Skin of body (tissue), 2 donors: Measurements from ENCODE around the gene NFATC2. TPM values are rescaled to one million over a fixed set of nuclear protein-coding genes. Genes with fewer than 3 reads are reported as not detected.

Experiments
- DNase-seq: peaks from one replicate; lab custom pipeline; 2025; lab: John Stamatoyannopoulos, UW
- total RNA-seq: library from RNA; depleted of rRNA; stranded (reverse); fragments of >200 nt; gene quantifications from one replicate; pipeline ENCODE4 v1.2.3, GENCODE V29; 2014

The NFATC2 gene
- total RNA-seq, 1 donor from 2014 or later, result 6.0 TPM

DNA sequence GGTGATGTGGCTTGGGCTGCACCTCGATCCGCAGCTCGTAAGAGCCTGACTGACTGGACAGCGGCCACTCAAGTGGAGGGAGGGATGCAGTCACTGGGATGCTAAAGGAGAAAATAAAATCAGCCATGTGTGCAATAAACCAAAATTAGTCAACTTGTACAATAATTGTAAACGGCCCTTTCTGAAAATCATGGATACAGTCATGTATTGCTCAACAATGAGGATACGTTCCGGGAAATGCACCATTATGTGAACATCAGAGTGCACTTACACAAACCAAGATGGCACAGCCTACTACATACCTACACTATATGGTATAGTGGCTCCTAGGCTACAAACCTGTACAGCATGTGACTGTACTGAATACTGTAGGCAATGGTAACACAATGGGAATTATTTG is 25.7 kb downstream of the NFATC2 start:
- no peak for DNase-seq

DNA sequence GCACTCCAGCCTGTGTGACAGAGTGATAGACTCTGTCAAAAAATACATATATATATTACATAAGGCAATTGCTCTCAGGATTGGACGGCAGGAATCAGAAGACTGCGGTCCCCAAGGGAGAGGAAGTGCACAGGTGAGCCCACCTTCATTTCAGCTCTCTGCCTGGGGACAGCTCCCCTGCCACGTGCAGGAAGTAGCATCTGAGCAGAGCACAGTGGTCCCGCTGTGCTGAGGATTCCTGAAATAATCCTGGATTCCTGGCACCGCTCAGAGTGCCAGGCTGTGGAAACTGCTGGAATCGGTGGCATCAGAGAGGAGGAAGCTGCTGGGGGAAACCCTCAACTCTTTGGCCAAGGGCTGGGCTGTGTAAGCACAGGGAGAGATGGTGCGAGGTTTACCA is 27.7 kb downstream of the NFATC2 start:
- DNase-seq, result no peak

DNA sequence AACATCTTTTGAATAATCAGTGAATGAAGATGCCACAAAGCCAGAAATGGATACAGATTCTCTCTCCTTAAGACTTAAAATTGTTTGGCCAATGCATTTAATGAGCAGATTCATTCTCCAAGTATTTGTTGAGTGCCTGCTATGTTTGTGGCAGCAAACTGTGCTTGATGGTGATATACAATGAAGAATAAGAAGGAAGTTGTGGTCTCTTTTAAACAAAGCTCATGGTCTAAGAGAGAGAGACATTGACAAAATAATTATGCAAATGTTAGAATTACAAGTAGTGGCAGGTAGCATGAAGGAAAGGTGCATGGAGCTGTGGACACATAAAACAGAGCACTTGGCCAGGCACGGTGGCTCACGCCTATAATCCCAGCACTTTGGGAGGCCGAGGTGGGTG is 28.3 kb downstream of the NFATC2 start:
- no peak for DNase-seq

- no peak for DNase-seq
Observed at GRCh38 chr20:51513545-51513944, 29.0 kb downstream of the NFATC2 start.

DNA sequence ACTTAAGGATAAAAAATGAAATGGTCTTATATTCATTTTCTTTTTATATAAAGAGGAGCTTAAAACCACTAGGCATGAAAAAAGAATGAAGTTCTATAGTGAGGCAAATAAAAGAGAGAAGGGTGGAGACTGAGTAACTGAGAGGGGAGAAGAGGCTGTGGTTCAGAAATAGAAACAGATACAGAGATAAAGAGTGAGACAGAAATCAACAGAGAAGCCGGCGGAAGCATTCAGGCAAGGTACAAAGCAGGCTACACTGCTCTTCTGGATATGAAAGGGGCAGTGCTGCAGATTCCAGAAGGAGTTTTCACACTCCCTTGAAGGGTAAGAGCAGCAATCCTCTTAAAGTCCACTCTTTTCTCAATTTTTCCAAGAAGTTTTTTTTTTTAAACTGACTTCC is 29.9 kb downstream of the NFATC2 start:
- DNase-seq, result no peak

DNA sequence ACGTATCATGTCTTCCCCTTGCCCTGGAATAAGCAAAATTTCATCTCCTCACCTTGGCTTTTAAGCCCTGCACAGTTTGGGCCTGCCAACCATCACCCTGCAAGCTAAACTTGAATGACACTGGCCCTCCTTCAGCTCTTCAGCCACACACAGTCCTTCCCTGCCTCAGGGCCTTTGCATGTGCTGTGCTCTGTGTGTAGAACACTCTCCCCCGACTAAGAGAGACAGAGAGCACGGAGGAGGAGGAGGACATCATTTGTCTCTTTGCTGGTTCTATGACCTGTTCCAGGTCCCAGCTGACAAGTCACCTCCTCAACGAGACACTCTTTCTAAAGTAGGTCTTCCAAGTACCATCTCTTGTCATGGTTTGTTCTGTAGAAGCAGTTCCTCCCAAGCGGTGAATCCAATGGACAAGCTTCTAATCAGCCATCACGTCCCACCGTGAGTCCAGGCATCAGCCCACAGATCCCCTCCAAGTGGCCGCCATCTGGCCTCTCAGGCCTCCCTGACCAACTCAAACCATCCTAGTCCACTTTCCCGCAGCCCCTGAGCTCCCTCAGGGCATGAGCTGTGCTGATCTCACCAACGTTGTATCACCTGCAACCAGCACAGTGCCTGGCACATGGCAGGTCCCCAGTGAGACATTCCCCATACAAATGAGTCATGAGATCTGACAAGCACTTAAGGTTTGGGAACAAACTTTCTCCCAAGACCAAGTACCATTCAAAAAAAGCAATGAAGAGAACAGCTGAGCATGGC is 30.5 kb downstream of the NFATC2 start:
- no peak for DNase-seq

- peak; percentile 28 for DNase-seq
Observed at GRCh38 chr20:51510936-51511605, 31.4 kb downstream of the NFATC2 start.

DNA sequence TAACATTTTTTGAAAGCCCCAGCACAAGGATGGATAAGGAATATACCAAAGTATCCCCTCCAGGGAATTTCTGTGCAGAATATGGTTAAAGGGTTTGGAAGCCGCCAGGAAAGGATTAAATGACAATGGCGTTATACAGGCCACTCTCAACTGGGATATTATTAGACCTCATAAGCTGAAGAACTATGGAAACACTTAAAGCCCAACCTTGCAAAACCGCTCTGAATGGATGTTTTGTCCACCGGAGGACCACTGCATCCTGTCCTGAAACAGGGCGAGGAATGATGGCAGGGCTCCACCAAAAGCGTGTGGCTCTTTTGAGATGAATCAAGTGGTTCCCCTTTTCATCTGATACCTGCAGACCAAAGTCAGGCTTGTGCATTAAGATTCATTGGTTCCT is 32.4 kb downstream of the NFATC2 start:
- DNase-seq, result no peak

- no peak for DNase-seq
Observed at GRCh38 chr20:51509208-51509607, 33.3 kb downstream of the NFATC2 start.

DNA sequence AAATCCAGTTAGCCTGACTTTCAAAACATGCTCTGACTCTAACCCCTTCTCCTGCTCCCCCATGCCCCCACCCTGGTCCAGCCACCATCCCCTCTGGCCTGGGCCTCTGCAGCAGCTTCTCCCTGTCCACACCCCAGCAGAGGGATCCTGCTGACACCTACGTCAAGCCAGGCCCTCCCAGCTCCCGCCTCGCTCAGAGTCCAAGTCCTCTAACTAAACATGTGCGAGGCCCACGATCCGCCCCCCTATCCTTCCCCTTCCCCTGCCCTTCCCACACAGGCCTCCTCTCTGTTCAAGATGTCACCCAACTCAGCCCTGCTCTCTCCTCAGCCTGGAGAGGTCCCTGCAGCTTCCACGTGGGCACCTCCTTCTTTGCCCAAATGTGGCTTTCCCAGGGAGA is 33.7 kb downstream of the NFATC2 start:
- DNase-seq, result no peak

DNA sequence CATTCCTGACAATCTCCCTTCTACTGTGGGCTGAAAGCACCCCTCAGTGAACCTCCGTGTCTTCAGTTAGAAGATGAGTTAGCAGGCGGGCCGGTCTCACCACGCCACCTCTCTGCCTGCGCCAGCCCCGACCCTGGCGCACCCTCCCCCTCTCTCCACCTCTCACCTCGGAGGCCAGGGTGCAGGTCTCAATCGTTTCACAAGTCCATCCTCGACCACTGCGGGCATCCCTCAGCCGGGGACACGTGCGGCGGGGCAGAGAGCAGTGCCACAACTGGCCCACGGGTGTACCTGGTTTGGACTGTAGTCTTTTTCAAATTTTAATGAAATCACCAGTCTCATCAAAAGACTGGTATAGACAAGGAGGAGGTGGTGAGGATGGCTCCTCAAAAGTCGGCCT is 34.4 kb downstream of the NFATC2 start:
- no peak for DNase-seq

- peak; percentile 42 for DNase-seq
Observed at GRCh38 chr20:51507216-51508036, 35.1 kb downstream of the NFATC2 start.

DNA sequence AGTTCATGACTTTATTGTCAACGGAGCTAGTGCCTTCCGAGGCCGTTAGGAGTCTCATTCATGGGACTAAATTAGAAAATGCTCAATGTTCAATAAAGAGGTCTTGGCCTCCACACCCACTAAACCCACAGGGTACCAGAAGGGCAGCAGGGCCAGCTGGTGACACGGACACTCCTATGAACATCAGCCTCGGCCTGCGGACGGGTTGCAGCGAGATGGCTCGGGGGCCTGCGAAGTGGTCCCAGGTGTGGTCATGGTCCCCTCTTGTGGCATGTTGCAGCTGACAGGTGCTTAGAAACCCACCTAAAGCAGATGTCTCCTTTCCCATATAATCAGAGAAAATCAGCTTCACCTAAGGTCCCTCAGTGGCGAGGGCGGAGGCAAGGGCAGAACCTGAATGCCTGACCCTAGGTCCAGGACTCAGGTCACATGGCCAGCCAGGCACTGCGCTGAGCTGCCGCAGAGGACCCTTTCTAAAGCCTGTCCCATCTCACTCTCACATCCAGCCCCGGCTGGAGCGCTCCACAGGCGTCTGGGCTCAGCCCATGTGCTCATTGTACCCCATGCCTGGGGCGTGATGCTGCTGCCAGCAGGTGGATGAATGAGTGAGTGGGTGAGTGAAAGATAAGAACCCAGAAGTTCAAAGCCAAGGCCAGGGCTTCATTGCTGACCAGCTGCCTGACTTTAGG is 35.8 kb downstream of the NFATC2 start:
- DNase-seq, result no peak

DNA sequence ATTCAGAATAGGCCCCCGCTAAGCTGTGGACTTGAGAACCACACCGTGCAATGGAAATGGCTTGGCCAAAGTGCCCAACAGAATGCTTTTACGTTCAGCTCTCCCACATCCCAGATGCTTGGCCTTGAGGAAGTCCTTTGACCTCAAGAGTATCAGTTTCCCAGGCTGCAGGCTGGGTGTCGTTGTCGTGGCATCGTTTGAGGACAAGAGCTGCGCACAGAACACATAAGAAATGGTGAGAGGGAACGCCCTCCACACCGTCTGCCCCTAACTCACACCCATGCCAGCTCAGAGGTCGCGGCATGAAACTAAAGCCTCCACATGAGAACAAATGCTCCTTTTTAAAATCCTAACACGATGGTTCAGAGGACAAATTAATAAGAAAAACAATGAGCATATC is 37.0 kb downstream of the NFATC2 start:
- DNase-seq, result no peak

GRCh38 chr20:51503376-51503775 is 39.1 kb downstream of the NFATC2 start:
- DNase-seq, result no peak

DNA sequence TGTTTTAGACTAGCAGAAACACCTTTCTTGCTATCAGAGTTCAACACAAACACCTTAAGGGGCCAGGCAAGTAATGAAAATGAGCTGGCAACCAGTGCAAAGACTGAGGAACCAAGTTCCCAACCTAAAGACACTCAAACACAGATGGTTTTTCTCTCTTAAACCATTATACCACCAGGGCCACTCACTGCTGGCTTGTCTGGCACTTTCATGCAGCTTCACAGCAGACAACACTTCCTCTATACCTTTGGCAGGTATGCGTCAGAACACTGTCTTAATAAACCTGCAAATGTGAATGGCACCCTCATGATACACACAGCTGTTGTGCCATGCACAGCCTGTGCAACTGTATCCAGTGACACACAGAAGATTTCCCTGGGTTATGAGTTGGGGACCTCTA is 41.6 kb downstream of the NFATC2 start:
- no peak for DNase-seq

DNA sequence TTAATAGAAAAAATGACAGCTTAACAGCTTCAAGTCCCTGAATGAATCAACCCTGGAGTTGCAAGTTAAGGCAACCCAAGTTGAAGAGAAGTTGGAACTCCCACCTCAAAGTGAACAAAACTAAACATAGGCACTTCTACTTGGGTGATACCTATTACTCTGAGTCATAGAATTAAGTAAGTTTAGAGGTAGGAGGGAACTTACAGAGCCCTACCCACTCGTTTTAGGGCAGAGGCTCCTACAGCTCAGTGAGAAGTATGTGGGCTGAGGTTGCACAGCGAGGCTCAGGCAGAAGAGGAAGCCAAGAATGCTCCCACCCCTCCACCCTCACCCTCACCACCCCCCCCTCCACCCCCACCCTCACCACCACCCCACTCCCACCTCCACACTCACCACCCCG is 42.2 kb downstream of the NFATC2 start:
- DNase-seq, result no peak

- DNase-seq, result no peak
Observed at GRCh38 chr20:51498765-51499540, 43.6 kb downstream of the NFATC2 start.

- DNase-seq, result peak; percentile 42
Observed at GRCh38 chr20:51497542-51498467, 44.7 kb downstream of the NFATC2 start.

- no peak for DNase-seq
Observed at GRCh38 chr20:51496964-51497363, 45.6 kb downstream of the NFATC2 start.
